ENCODE data around the gene TCTA.
"Not testable (repeated sequence)": the region's sequence is repeated elsewhere in the genome, so short reads cannot be mapped to it uniquely, and the experiment has no call there.

TCTA gene

DNA sequence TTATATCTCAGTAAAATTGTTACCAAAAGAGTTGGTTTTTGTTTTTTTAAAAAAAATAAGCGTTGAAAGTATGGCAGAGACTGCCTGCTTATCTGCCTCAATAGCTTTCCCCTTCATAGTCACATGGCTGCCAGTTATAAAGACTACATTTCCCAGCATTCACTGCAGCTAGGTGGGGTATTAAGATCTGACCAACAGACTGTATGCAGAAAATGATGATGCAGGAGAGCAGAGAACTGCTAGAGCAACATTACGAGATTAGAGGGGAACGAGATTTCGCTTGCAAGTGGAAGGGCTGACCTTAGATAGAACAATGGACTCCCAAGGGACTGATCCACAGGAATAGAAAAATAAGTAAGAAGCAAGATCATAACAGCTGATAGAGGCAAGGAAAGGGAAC, 14.8 kb upstream of the TCTA start:
- Mint-ChIP-seq H3K9me3 (no peaks in the 10 kb centered on the region), H3K4me3 (no peak overlapping the region), H3K36me3 (peaks cover 41% of the 10 kb centered on the region), H3K27me3 (no peaks in the 10 kb centered on the region), H3K27ac (no peak overlapping the region), H3K4me1 (peaks cover 37% of the 10 kb centered on the region)
- DNase-seq, result no peak
- CTCF ChIA-PET, result no interaction called here

DNA sequence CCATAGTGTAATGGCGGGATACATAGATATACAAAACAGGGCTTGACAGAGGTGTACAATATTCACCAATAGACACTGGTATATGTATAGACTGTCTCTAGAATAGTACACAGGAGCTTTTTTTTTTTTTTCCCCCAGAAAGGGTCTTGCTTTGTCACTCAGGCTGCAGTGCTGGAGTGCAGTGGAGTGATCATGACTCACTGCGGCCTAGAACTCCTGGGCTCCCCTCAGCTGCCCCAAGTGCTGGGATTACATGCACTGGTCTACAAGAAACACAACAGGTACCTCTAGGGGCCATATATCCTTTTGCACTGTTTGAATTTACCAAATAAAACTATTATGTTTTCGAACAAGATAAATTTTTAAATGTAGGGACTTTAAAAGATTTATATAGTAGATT, 12.8 kb upstream of the TCTA start:
- peaks cover 27% of the 10 kb centered on the region for H3K4me1 Mint-ChIP-seq
- CTCF ChIA-PET, result interaction anchor here (1.4 kb wide), 1 partner anchor 17 kb away, joined by 4 read pairs; no protein-coding TSS in a partner anchor

DNA sequence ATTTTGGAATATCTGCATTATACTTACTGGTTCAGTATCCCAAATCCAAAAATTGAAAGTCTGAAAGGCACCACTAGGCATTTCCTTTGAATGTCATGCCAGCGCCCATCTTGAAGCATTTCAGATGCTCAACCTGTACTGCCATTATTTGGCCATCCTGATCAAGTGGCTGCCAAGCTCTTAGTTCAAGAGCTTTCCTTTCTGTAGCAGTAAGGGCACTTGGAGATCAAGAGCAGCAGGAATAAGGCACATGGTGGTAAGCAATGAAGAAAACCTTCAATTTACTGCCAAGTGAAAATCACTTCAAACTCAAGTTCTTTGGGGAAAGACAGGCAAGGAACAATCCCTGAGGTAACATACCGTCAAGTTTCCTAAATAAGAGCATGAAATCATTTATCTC, 10.5 kb upstream of the TCTA start:
- Mint-ChIP-seq H3K27ac (no peak overlapping the region), H3K36me3 (peaks cover 32% of the 10 kb centered on the region), H3K4me3 (no peak overlapping the region), H3K9me3 (no peaks in the 10 kb centered on the region), H3K4me1 (peaks cover 30% of the 10 kb centered on the region), H3K27me3 (no peaks in the 10 kb centered on the region)
- DNase-seq, result no peak
- CTCF ChIA-PET, result no interaction called here

More for the DNA sequence above, 12.8 kb upstream of the TCTA start:
- Mint-ChIP-seq H3K27ac (no peak overlapping the region), H3K4me3 (no peak overlapping the region), H3K27me3 (no peaks in the 10 kb centered on the region), H3K9me3 (no peaks in the 10 kb centered on the region), H3K36me3 (peaks cover 37% of the 10 kb centered on the region)
- DNase-seq, result no peak

DNA sequence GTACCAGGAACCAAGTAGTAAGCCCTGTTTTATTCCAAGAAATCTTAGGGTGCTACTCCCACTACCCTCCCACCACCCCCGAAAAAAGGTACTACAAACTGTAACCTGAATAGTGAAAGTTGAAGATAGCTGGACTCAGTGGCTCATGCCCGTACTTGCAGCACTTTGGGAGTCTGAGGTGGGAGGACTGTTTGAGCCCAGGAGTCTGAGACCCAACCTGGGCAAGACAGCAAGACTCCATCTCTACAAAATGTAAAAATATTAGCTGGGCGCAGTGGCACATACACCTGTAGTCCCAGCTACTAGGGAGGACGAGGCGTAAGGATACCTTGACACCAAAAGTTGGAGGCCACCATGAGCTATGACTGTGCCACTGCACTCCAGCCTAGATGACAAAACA, 8.3 kb upstream of the TCTA start:
- peaks cover 32% of the 10 kb centered on the region for H3K36me3 Mint-ChIP-seq
- no peak for DNase-seq
- CTCF ChIA-PET, result no interaction called here
- peaks cover 36% of the 10 kb centered on the region for H3K4me1 Mint-ChIP-seq
- H3K27me3 Mint-ChIP-seq, result no peaks in the 10 kb centered on the region
- no peak overlapping the region for H3K4me3 Mint-ChIP-seq
- H3K27ac Mint-ChIP-seq, result no peak overlapping the region
- H3K9me3 Mint-ChIP-seq, result no peaks in the 10 kb centered on the region

DNA sequence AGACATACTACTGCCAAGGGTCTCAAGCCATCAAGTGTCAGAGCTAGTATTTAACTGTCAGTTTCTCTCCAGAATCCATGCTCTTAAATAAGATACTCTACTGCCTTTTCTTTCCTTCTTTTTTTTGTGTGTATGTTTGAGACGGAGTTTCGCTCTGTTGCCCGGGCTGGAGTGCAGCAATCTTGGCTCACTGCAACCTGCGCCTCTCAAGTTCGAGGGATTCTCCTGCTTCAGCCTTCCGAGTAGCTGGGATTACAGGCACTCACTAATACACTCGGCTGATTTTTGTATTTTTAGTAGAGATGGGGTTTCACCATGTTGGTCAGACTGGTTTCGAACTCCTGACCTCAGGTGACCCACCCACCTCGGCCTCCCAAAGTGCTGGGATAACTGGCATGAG, 6.7 kb upstream of the TCTA start:
- CTCF ChIA-PET, result interaction anchor here (1.4 to 1.7 kb wide), 2 partner anchors 48 to 65 kb away, joined by 3 to 5 read pairs; no protein-coding TSS in a partner anchor
- not testable (repeated sequence) for H3K4me3 Mint-ChIP-seq

DNA sequence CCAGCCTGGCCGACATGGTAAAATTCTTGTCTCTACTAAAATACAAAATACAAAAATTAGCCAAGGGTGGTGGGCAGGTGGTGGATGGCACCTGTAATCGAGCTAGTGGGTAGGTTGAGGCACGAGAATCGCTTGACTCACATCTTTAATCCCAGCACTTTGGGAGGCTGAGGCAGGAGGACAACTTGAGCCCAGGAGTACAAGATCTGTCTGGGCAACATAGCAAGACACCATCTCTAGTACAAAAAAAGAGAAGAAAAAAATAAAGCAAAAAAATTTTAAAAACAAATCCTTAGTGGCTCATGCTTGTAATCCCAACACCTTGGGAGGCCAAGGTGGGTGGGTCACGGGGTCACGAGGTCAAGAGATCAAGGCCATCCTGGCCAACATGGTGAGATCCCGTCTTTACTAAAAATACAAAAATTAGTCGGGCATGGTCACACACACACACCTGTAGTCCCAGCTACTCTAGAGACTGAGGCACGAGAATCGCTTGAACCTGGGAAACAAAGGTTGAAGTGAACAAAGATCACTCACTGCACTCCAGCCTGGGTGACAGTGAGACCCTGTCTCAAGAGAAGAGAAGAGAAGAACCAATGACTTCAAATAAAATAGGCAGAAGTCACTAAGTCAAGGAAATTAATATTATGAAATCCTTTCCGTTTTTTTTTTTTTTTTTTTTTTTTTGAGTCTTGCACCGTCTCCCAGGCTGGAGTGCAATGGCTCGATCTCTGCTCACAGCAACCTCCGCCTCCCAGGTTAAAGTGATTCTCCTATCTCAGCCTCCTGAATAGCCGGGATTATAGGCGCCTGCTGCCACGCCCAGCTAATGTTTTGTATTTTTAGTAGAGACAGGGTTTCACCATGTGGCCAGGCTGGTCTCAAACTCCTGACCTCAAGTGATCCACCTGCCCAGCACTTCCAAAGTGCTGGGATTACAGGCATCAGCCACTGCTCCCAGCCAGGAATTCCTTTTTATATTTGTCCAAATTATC, 5.4 kb upstream of the TCTA start:
- Mint-ChIP-seq H3K27me3 (no peaks in the 10 kb centered on the region), H3K4me1 (peaks cover 46% of the 10 kb centered on the region), H3K9me3 (no peaks in the 10 kb centered on the region), H3K36me3 (peaks cover 40% of the 10 kb centered on the region), H3K4me3 (no peak overlapping the region), H3K27ac (no peak overlapping the region)
- DNase-seq, result no peak
- CTCF ChIA-PET, result interaction anchor here (1.4 to 1.7 kb wide), 2 partner anchors 47 to 66 kb away, joined by 3 to 5 read pairs; no protein-coding TSS in a partner anchor

More for the DNA sequence above, 6.7 kb upstream of the TCTA start:
- not testable (repeated sequence) for H3K27ac Mint-ChIP-seq, H3K27me3 Mint-ChIP-seq, DNase-seq, H3K9me3 Mint-ChIP-seq
- Mint-ChIP-seq H3K36me3 (peaks cover 37% of the 10 kb centered on the region), H3K4me1 (peaks cover 45% of the 10 kb centered on the region)

DNA sequence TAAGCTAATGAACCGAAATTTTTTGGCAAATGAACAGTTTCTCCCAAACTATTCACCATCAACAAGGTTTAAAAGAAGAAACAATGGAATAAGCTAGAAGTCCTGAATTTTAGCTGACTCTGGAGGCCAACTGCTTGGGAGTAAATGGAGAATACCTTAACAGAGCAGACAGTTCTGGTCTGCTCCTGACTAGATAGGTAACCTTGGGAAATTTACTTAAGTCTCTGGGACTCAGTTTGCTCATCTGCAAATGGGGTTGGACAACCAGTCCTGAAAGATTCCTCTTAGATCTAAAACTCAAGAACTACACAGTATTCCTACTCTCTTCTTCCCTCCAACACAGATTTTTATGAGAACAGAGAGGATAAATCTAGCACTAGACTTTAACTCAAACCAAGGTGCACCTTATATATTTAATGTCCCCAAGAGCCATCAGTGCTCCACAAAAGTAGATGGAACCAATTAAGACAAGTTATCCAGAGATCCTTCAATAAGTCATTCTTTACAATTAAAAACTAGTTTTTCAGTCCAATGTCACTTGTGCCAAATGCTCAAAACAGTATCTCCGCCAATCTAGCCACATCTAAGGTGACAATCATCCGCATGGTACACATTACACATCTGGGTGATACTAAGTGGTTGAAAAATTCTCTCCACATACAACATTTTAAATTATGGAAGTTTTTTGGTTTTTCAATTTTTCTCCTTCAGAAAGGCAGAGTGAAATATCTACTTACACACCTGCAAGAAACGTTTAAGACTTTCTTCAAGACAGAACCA, 2.0 kb upstream of the TCTA start:
- CTCF ChIA-PET, result interaction anchor here (1.1 kb wide), 2 partner anchors 19 to 70 kb away, joined by 3 to 4 read pairs; partner anchors contain the start of genes NICN1 and USP4
- H3K36me3 Mint-ChIP-seq, result peaks cover 46% of the 10 kb centered on the region
- H3K9me3 Mint-ChIP-seq, result no peaks in the 10 kb centered on the region
- peaks cover 72% of the 10 kb centered on the region for H3K4me1 Mint-ChIP-seq
- no peaks in the 10 kb centered on the region for H3K27me3 Mint-ChIP-seq
- peak; percentile 31 for DNase-seq
- peak overlapping the region; percentile 98 for H3K4me3 Mint-ChIP-seq
- peak overlapping the region; percentile 95 for H3K27ac Mint-ChIP-seq

DNA sequence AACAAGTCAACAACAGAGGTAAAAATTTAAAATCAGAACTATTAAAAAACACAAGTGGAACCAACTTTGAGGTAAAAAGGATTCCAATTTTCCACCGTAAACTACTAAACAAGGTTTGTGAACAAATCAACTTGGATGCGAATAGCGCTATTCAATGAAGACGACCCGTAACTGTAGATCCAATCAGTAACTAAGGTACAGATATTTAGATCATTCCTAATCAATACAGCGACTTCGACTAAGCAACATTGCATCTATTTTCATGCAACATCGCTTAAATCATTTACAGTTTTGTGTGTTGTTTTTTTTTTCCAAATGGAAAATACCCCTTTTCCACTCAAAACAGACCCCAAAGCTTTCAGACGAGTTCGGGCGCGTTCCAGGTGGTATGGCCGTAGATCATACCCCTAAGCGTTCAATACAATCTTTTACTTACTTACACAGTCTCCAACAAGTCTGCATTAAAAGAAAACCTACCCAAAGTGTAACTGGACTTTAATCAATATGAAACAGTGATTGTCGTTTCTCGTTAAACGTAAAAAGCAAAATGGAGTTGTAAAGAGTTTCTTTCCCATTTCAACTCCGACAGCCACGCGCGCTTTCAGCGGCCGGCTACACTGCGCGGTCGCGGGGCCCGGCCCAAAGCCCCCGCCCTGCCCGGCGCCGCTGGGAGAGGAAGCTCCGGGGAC, 1.2 kb upstream of the TCTA start:
- Mint-ChIP-seq H3K36me3 (peaks cover 47% of the 10 kb centered on the region), H3K9me3 (no peaks in the 10 kb centered on the region)

DNA sequence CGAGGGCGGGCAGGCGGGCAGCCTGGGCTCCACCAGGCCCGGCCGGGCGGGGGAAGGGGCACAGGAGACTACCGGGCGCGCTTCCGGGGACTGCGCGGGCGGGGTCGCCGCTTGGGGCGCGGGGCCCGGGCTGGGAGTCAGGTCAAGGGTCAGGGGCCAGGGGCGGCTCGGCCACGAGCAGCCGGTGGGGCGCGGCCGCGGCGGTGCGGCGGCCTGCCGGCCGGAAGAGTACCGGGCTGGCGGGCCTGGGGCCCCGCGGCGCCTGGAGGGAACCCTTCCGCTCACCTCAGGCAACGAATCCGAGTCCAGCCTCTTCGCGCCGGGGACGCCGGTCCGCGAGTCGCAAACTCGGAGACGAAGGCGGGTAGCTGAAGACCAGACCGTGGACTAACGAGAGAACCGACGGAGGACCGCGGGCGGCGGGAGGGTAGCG, 672 bp upstream of the TCTA start:
- H3K27me3 Mint-ChIP-seq, result no peaks in the 10 kb centered on the region
- peaks cover 72% of the 10 kb centered on the region for H3K4me1 Mint-ChIP-seq
- CTCF ChIA-PET, result interaction anchor here (2.1 to 7.4 kb wide), 2 partner anchors 37 to 71 kb away, joined by 9 to 72 read pairs; partner anchors contain the start of gene USP4
- peak; percentile 73 for DNase-seq
- H3K27ac Mint-ChIP-seq, result peak overlapping the region; percentile 95
- peak overlapping the region; percentile 98 for H3K4me3 Mint-ChIP-seq
- H3K9me3 Mint-ChIP-seq, result no peaks in the 10 kb centered on the region
- H3K36me3 Mint-ChIP-seq, result peaks cover 48% of the 10 kb centered on the region

More for the DNA sequence above, 1.2 kb upstream of the TCTA start:
- no peak for DNase-seq
- Mint-ChIP-seq H3K4me3 (peak overlapping the region; percentile 98), H3K4me1 (peaks cover 72% of the 10 kb centered on the region), H3K27me3 (no peaks in the 10 kb centered on the region), H3K27ac (peak overlapping the region; percentile 95)
- CTCF ChIA-PET, result interaction anchor here (2.1 to 7.4 kb wide), 2 partner anchors 37 to 71 kb away, joined by 9 to 72 read pairs; partner anchors contain the start of gene USP4

DNA sequence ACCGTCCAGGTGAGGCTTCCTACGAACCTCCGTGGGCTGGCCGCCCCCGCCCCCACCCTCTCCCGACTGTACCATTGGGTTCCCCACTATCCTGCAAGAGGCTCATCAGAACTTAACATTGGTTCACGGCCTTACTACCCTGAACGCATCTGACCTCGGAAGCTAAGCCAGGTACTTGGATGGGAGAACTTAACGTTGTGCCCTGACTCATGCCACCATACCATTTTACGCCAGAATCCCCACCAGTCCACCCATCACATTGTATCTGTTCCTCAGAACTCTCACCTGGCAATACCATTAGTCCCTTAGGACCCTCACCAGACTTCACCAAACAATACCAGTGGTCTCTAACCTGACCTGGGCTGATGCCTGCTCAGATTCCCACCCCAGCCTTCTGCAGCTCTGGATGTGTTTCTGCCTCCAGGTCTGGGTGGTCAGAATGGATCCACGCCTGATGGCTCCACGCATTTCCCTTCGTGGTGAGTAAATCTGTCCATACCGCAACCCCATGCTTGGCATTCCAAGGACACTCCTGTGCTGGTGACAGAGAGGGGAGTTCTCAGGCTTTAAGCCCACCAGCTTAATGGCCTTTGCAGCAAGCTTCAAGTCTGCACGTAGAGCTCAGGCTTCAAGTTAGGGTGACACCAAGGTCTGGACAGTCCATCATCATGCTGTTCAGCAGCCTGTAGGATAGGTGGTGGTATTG, 562 bp downstream of the TCTA start:
- Mint-ChIP-seq H3K27me3 (no peaks in the 10 kb centered on the region), H3K36me3 (peaks cover 52% of the 10 kb centered on the region), H3K4me1 (peaks cover 72% of the 10 kb centered on the region), H3K27ac (peak overlapping the region; percentile 95), H3K4me3 (peak overlapping the region; percentile 98), H3K9me3 (no peaks in the 10 kb centered on the region)
- no peak for DNase-seq
- CTCF ChIA-PET, result interaction anchor here (0.5 to 7.4 kb wide), 3 partner anchors 11 to 72 kb away, joined by 4 to 72 read pairs (median 9); partner anchors contain the start of gene USP4

DNA sequence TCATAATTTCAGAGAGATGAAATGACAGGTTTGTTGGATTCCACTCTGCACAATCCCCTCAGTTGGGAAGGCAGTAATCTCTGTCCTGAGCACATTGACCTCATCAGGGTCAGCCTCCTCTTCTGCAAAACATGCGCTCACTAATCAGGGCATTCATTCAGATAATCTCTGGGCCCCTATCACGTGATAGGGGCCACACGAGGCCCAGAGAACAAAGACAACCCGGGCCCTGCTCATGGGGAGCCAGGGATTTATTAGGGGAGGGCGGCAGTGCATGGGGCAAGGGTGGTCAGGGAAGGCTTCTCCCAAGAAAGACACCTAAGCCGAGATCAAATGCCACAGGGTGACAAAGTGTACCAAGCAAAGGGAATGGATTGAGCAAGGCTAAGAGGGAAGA, 1.1 kb downstream of the TCTA start:
- H3K27me3 Mint-ChIP-seq, result no peaks in the 10 kb centered on the region
- H3K36me3 Mint-ChIP-seq, result peaks cover 54% of the 10 kb centered on the region
- H3K4me3 Mint-ChIP-seq, result peak overlapping the region; percentile 98
- peak overlapping the region; percentile 95 for H3K27ac Mint-ChIP-seq
- no peak for DNase-seq
- H3K9me3 Mint-ChIP-seq, result no peaks in the 10 kb centered on the region
- peaks cover 72% of the 10 kb centered on the region for H3K4me1 Mint-ChIP-seq
- CTCF ChIA-PET, result interaction anchor here (0.5 to 7.4 kb wide), 3 partner anchors 10 to 73 kb away, joined by 4 to 72 read pairs (median 9); partner anchors contain the start of gene USP4

DNA sequence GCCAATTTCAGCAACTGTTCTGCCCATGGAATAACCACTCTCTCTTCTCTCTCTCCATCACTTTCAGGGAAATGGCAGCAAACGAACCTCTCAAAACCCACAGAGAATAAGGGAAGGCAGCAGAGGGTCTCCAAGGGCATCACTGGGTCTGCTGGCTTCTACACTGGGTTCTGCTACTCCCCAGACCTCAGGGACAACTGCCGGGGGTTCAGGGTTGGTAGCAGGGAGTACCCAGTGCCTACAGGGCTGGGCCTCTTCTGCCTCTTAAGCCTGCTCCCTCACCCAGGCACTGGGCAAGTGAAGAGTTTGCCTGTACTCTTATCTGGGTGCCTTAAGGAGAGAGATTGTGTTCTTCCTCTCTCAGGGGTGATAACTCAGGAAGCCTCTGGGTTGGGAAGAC, 2.5 kb downstream of the TCTA start:
- H3K27ac Mint-ChIP-seq, result peak overlapping the region; percentile 92
- peaks cover 70% of the 10 kb centered on the region for H3K4me1 Mint-ChIP-seq
- DNase-seq, result no peak
- H3K9me3 Mint-ChIP-seq, result no peaks in the 10 kb centered on the region
- no peak overlapping the region for H3K4me3 Mint-ChIP-seq
- no peaks in the 10 kb centered on the region for H3K27me3 Mint-ChIP-seq
- H3K36me3 Mint-ChIP-seq, result peaks cover 57% of the 10 kb centered on the region
- CTCF ChIA-PET, result interaction anchor here (2.0 to 7.4 kb wide), 2 partner anchors 14 to 34 kb away, joined by 8 to 72 read pairs; partner anchors contain the start of gene NICN1

All from activated naive CD4-positive, alpha-beta T cell treated with anti-CD3 and anti-CD28 coated beads, Interleukin-2, amount 10 ng/mL, durations not matched to agents 7 days and 5 days (primary cell).